ENCODE measurements around the gene AHCY. TPM values are rescaled to one million over a fixed set of nuclear protein-coding genes. Genes with fewer than 3 reads are reported as not detected.

AHCY gene
- total RNA-seq, 1 experiment from 2014 or later = 350 TPM

DNA sequence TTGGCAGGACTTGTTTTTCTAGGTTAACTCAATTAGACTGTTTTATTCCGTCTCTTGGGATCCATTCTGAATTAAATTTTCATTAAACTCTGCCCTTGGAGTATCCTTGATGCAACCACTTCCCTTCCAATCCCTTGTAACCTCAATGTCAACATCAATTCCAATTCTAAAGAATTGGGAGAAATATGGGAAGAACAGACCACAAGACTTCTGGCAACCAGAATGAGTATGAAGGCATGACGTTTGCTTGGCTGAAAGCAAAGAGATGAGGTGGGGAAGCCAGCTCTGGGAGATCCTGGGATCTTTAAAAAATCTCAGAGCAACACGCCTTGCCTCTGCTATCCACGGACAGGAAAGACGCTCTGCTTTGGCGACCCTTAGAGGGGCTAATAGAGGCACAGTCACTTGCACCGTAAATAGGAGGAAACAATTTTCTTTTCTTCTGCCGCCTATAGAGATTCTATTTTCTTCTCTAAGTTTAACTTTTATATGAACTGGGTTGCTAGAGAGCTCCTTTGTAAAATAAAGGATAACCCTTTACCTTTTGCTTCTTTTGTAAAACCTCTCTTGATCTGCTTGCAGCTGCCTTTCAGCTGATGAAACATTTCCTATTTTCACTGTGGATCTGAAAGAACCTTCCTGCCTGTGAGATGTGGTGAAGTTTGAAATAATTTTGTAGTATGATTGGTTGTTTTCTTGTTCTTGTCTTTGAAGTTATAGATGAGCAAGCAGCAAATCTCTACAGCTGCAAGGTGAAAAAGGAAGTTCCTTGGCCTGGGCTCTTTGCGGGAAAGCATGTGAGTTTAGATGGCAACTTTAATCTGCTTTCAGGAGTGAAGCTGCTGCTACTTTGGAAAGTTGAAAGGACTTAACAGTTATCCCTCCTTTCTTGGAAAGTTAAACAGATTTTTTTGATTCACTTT lies 62.2 kb downstream of the AHCY start, which contains the start of gene ASIP:
TSS of gene ASIP (plus strand) at position 731 of the 923 bp plus-strand sequence. CDS start 18,952 bp downstream, outside the sequence.
- Histone ChIP-seq H3K9me2 (ENCODE audit: insufficient read depth) (no peaks in the 10 kb centered on the region), H3K79me2 (ENCODE audit: insufficient read depth, low read length) (no peaks in the 10 kb centered on the region), H3K27me3 (ENCODE audit: insufficient read depth, low read length) (no peaks in the 10 kb centered on the region), H3K9ac (ENCODE audit: low read length) (no peak within 1 kb of the TSS), H3K4me1 (ENCODE audit: control insufficient read depth in 1 of 2, insufficient read depth in 2 of 2, low read length in 2 of 2) (no peaks in the 10 kb centered on the region), H3K4me3 (replicated peaks in 1 of 2; ENCODE audit: low read depth in 1 of 2, low read length in 2 of 2) (no peak within 1 kb of the TSS), H3K4me2 (ENCODE audit: low read length) (no peak within 1 kb of the TSS), H3K27ac (ENCODE audit: low read depth, low read length) (no peak within 1 kb of the TSS), H2AFZ (ENCODE audit: low read depth, low read length, poor library complexity, severe bottlenecking) (no peak within 1 kb of the TSS), H4K20me1 (ENCODE audit: insufficient read depth) (no peaks in the 10 kb centered on the region), H3K9me3 (ENCODE audit: control insufficient read depth in 1 of 2, insufficient read depth in 1 of 2, low read depth in 1 of 2, low read length in 2 of 2) (0 out of 4 replicates have a peak, but pooled peaks cover 0 to 3% of the 10 kb centered on the region in 2 experiments), H3K36me3 (ENCODE audit: control insufficient read depth in 1 of 2, insufficient read depth in 2 of 2, low read length in 2 of 2) (no peaks in the 10 kb centered on the region)
- ChIA-PET CTCF (no interaction called here), POLR2A (no interaction called here), RAD21 (ENCODE audit: low non-redundant PET in 1 of 2, low total read pairs in 2 of 2, uncharacterized antibody in 2 of 2, unreplicated experiment in 2 of 2) (no interaction called here)
- intact Hi-C loops (cut with micrococcal nuclease) = no loop called here
- BruUV-seq (replicated peaks) = no TSS peak
- TF ChIP-seq, protein P1, sequence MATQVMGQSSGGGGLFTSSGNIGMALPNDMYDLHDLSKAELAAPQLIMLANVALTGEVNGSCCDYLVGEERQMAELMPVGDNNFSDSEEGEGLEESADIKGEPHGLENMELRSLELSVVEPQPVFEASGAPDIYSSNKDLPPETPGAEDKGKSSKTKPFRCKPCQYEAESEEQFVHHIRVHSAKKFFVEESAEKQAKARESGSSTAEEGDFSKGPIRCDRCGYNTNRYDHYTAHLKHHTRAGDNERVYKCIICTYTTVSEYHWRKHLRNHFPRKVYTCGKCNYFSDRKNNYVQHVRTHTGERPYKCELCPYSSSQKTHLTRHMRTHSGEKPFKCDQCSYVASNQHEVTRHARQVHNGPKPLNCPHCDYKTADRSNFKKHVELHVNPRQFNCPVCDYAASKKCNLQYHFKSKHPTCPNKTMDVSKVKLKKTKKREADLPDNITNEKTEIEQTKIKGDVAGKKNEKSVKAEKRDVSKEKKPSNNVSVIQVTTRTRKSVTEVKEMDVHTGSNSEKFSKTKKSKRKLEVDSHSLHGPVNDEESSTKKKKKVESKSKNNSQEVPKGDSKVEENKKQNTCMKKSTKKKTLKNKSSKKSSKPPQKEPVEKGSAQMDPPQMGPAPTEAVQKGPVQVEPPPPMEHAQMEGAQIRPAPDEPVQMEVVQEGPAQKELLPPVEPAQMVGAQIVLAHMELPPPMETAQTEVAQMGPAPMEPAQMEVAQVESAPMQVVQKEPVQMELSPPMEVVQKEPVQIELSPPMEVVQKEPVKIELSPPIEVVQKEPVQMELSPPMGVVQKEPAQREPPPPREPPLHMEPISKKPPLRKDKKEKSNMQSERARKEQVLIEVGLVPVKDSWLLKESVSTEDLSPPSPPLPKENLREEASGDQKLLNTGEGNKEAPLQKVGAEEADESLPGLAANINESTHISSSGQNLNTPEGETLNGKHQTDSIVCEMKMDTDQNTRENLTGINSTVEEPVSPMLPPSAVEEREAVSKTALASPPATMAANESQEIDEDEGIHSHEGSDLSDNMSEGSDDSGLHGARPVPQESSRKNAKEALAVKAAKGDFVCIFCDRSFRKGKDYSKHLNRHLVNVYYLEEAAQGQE (IDR thresholded peaks at IDR 0.05; ENCODE audit: low read depth) = no peak
- no peak for TF ChIP-seq YY1 (IDR thresholded peaks at IDR 0.05; ENCODE audit: extremely low read depth, insufficient replicate concordance, low read depth, low read length)
- no peak for TF ChIP-seq POLR2AphosphoS5 (IDR thresholded peaks at IDR 0.05; ENCODE audit: low read depth, low read length)
- TF ChIP-seq JUND (IDR thresholded peaks at IDR 0.05) = no peak
- TF ChIP-seq ELF1 (IDR thresholded peaks at IDR 0.05; ENCODE audit: borderline replicate concordance, low read depth) = no peak
- TF ChIP-seq, protein P2, sequence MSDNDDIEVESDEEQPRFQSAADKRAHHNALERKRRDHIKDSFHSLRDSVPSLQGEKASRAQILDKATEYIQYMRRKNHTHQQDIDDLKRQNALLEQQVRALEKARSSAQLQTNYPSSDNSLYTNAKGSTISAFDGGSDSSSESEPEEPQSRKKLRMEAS (IDR thresholded peaks at IDR 0.05) = no peak
- TF ChIP-seq, protein P3, sequence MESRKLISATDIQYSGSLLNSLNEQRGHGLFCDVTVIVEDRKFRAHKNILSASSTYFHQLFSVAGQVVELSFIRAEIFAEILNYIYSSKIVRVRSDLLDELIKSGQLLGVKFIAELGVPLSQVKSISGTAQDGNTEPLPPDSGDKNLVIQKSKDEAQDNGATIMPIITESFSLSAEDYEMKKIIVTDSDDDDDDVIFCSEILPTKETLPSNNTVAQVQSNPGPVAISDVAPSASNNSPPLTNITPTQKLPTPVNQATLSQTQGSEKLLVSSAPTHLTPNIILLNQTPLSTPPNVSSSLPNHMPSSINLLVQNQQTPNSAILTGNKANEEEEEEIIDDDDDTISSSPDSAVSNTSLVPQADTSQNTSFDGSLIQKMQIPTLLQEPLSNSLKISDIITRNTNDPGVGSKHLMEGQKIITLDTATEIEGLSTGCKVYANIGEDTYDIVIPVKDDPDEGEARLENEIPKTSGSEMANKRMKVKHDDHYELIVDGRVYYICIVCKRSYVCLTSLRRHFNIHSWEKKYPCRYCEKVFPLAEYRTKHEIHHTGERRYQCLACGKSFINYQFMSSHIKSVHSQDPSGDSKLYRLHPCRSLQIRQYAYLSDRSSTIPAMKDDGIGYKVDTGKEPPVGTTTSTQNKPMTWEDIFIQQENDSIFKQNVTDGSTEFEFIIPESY (IDR thresholded peaks at IDR 0.05; ENCODE audit: extremely low read depth, insufficient replicate concordance, low read length) = no peak
- no peak for TF ChIP-seq RAD21 (IDR thresholded peaks at IDR 0.05; ENCODE audit: low read depth)
- TF ChIP-seq, protein P4, sequence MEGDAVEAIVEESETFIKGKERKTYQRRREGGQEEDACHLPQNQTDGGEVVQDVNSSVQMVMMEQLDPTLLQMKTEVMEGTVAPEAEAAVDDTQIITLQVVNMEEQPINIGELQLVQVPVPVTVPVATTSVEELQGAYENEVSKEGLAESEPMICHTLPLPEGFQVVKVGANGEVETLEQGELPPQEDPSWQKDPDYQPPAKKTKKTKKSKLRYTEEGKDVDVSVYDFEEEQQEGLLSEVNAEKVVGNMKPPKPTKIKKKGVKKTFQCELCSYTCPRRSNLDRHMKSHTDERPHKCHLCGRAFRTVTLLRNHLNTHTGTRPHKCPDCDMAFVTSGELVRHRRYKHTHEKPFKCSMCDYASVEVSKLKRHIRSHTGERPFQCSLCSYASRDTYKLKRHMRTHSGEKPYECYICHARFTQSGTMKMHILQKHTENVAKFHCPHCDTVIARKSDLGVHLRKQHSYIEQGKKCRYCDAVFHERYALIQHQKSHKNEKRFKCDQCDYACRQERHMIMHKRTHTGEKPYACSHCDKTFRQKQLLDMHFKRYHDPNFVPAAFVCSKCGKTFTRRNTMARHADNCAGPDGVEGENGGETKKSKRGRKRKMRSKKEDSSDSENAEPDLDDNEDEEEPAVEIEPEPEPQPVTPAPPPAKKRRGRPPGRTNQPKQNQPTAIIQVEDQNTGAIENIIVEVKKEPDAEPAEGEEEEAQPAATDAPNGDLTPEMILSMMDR (IDR thresholded peaks at IDR 0.05 in 2 of 3, conservative IDR thresholded peaks at IDR 0.05 in 1 of 3; ENCODE audit: borderline replicate concordance in 1 of 3, insufficient read depth in 1 of 3, low read depth in 2 of 3, low read length in 2 of 3) = no peak
- TF ChIP-seq SIN3A (IDR thresholded peaks at IDR 0.05; ENCODE audit: low read depth) = no peak
- no peak for TF ChIP-seq SP1 (IDR thresholded peaks at IDR 0.05; ENCODE audit: low read depth)
- no peak for ATAC-seq
- DNase-seq (ENCODE audit: low read depth, low spot score) = no peak

Measured in HCT116 (cell line).